LHCN-M2 (cell line): ENCODE data around the gene CHST13. TPM values are rescaled to one million over a fixed set of nuclear protein-coding genes. Genes with fewer than 3 reads are reported as not detected.
"Not testable (repeated sequence)": the region's sequence is repeated elsewhere in the genome, so short reads cannot be mapped to it uniquely, and the experiment has no call there.

Source experiments
- DNase-seq: peaks from one replicate; pipeline ENCODE4 v3.0.0-alpha.2; 2012; ENCODE audit warnings: low read depth
- total RNA-seq: library from RNA; depleted of rRNA; stranded (reverse); fragments of >200 nt; gene quantifications from 2 replicates; pipeline ENCODE4 v1.2.3, GENCODE V29; 2014; rRNA removed

Gene CHST13
- total RNA-seq, 1 experiment from 2014 or later = not detected

DNA sequence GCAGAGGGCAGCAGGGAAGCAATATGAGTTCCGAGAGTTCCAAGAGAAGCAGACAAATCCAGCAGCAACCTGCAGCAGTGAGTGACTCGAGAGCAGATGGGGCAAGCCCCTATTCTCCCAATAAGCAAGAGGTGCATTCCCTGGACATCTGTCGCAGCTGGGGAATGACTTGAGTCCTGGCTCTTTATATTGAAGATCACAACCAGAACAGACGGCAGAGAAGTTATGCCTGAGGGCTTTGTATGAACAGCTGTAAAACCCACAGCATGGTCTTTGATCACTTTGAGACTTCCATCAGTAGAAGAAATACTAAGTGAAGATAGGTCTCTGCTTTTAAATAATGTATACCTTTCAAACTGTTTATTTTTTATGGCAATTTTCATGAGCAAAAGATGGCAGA is 58.4 kb downstream of the CHST13 start:
- DNase-seq = no peak

DNA sequence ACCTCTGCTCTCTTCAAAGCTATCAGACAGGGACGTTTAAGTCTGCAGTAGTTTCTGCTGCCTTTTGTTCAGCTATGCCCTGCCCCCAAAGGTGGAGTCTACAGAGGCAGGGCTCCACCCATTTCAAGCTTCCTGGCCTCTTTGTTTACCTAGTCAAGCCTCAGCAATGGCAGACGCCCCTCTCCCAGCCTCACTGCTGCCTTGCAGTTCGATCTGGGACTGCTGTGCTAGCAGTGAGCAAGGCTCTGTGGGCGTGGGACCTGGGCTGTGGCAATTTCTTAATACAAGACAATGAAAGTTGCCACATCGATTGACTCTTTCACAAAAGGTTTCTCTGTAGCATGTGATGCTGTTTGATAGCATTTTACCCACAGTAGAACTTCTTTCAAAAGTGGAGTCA is 67.6 kb downstream of the CHST13 start:
- DNase-seq = not testable (repeated sequence)

Other genes with a start within 250 kb of the CHST13 start
- 0.06 and 0.11 TPM in 2 replicates for gene KLF15, start 166.7 kb upstream of the CHST13 start, total RNA-seq
- not detected in 2 replicates for gene CFAP100, start 129.2 kb upstream of the CHST13 start, total RNA-seq
- 14.5 and 16.8 TPM in 2 replicates for gene ZXDC, start 48.3 kb upstream of the CHST13 start, total RNA-seq
- gene UROC1, start 6.4 kb upstream of the CHST13 start, total RNA-seq = not detected in 2 replicates
- not detected in 2 replicates for gene C3orf22, start 34.8 kb downstream of the CHST13 start, total RNA-seq
- 9.9 and 15.2 TPM in 2 replicates for gene TXNRD3, start 131.0 kb downstream of the CHST13 start, total RNA-seq
- gene CHCHD6, start 180.1 kb downstream of the CHST13 start, total RNA-seq = 23.5 and 25.5 TPM in 2 replicates